GM12878 (cell line): ENCODE data around the gene GALE.

Experiments
- BACH1 ChIP-seq: fragments of 450-650 bp; IDR thresholded peaks from 2 replicates; pipeline ENCODE4 v1.6.1; 2017; ENCODE audit warnings: mild to moderate bottlenecking, borderline replicate concordance
- CREB1 ChIP-seq: IDR thresholded peaks from 2 replicates; pipeline ENCODE4 v1.6.1; 2012; ENCODE audit warnings: low read depth, mild to moderate bottlenecking, inconsistent platforms
- CTCF ChIP-seq, 3 experiments: IDR thresholded peaks in 2 of 3; conservative IDR thresholded peaks in 1 of 3; 2 replicates each; pipeline ENCODE4 v1.5.1; 2011; ENCODE audit warnings: low read depth in 3 of 3, low read length in 3 of 3, mild to moderate bottlenecking in 3 of 3, control low read depth in 2 of 3, moderate library complexity in 2 of 3, inconsistent platforms in 1 of 3, mixed read lengths in 1 of 3; ENCODE audit not compliant: control insufficient read depth in 2 of 3, insufficient read depth in 1 of 3; ENCODE audit errors: extremely low read depth in 1 of 3
- EZH2 ChIP-seq: IDR thresholded peaks from 2 replicates; pipeline ENCODE4 v1.6.1; 2012; ENCODE audit warnings: low read depth, mild to moderate bottlenecking, control low read depth, inconsistent platforms, low read length, borderline replicate concordance; ENCODE audit not compliant: control insufficient read depth
- POLR2A ChIP-seq: IDR thresholded peaks from 2 replicates; pipeline ENCODE4 v1.6.1; 2011; ENCODE audit warnings: low read depth, mild to moderate bottlenecking, low read length
- POLR2AphosphoS5 ChIP-seq: IDR thresholded peaks from 2 replicates; pipeline ENCODE4 v1.6.1; 2011; ENCODE audit warnings: mild to moderate bottlenecking, low read length, inconsistent platforms
- SIN3A ChIP-seq: IDR thresholded peaks from 2 replicates; pipeline ENCODE4 v1.6.1; 2012; ENCODE audit warnings: low read depth, low read length, improper control_type of control experiment
- SP1 ChIP-seq: IDR thresholded peaks from one replicate; pipeline ENCODE4 v1.6.1; 2011; ENCODE audit warnings: low read depth, low read length
- TF ChIP-seq, protein P1 (sequence below): IDR thresholded peaks from 2 replicates; pipeline ENCODE4 v1.6.1; 2012; ENCODE audit warnings: low read length, inconsistent platforms

DNA sequence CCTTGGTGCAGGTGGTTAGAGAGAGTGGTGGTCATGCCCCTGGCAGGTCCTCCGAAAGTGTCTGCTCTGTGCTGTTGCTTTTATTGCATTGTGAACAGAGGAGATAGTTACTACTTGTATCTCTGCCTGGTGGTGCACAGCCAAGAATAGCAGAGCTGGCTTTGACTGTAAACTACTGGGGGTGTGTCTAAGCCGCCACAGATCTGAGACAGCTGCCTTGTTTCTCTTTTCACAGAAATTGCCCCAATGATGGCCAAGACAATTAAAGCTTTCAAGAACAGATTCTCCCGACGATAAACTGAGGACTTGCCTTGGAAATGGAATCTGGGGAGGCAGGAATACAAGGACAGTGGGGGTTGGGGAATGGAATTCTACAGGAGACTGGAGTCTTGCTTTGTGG is 41.3 kb downstream of the GALE start:
- TF ChIP-seq CTCF (IDR thresholded peaks at IDR 0.05 in 2 of 3, conservative IDR thresholded peaks at IDR 0.05 in 1 of 3; ENCODE audit: control insufficient read depth in 2 of 3, extremely low read depth in 1 of 3, insufficient read depth in 1 of 3, low read depth in 3 of 3, low read length in 3 of 3) (no peak), SP1 (no peak), SIN3A (no peak), POLR2AphosphoS5 (no peak), EZH2 (no peak), BACH1 (no peak), POLR2A (no peak), CREB1 (no peak)
- TF ChIP-seq, protein P1, sequence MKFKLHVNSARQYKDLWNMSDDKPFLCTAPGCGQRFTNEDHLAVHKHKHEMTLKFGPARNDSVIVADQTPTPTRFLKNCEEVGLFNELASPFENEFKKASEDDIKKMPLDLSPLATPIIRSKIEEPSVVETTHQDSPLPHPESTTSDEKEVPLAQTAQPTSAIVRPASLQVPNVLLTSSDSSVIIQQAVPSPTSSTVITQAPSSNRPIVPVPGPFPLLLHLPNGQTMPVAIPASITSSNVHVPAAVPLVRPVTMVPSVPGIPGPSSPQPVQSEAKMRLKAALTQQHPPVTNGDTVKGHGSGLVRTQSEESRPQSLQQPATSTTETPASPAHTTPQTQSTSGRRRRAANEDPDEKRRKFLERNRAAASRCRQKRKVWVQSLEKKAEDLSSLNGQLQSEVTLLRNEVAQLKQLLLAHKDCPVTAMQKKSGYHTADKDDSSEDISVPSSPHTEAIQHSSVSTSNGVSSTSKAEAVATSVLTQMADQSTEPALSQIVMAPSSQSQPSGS = no peak
